GM21723 (cell line): ENCODE measurements around the gene FUT3.
"Not testable (repeated sequence)": the region's sequence is repeated elsewhere in the genome, so short reads cannot be mapped to it uniquely, and the experiment has no call there.

ENCODE experiments used
- ATAC-seq: cut with Tn5 transposase; IDR thresholded peaks from one replicate; pipeline ENCODE4 v1.9.1; 2021; ENCODE audit warnings: mild to moderate bottlenecking, moderate library complexity; ENCODE audit not compliant: unreplicated experiment

Gene FUT3

DNA sequence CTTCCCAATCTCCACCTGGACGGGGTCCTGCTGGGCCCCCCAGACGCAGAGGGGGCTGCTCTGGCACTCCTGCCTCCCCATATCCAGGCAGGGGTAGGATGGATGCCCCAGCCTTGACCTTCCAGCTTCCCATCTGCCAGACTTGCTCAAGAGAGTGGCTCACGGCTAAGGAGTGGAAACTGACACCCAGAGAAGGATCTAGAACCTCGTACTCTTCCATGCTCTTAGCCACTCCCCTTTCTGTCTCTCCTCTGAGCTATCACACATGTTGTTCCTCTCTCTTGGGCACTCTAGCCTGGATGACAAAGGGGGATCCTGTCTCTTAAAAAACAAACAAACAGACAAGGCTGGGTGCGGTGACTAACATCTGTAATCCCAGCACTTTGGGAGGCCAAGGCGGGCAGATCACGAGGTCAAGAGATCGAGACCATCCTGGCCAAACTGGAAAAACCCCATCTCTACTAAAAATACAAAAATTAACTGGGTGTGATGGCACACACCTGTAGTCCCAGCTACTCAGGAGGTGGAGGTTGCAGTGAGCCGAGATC, 31.2 kb upstream of the FUT3 start:
- no peak for ATAC-seq

GRCh38 chr19:5881543-5882299, 30.5 kb upstream of the FUT3 start:
- no peak for ATAC-seq

- no peak for ATAC-seq
Measured at GRCh38 chr19:5880604-5881078, 29.4 kb upstream of the FUT3 start.

- ATAC-seq, result no peak
Measured at GRCh38 chr19:5880196-5880595, 28.9 kb upstream of the FUT3 start.

DNA sequence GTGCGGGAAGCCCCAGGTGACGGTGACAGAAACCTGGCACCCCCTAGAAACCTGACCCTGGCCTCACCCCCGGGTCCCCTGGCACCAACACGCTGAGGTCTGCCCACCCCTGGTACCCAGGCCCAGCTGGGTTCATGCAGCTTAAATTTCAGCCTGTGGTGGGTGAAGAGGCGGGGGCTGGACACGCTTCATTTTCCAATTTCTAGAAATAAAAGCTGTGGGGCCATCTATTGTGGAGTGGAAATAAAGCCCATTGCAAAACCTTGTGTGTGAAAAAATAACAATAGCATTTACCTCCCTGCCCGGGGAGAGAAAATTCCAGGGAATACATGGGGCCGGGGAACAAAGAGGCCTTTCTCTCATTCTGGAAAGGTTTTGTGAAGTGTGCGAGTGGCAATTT, 26.6 kb upstream of the FUT3 start:
- no peak for ATAC-seq

DNA sequence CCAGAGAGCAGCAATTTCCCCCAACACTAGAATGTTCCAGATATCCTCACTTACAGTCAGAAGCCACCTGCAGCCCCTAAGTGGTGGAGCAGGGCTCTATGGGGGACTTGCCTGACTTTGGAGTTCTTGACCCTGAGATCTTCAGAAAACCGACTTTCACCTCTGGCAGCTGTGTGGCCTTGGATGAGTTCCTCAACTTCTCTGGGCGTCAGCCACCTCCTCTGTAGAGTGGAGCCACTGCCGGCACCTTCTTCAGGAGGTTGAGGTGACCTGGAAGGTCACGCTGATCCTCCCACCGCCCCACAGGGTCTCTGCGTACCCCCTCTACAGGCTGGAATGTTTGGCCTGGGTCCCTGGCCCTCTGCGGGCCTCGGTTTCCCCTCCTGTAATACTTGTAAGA, 26.2 kb upstream of the FUT3 start:
- ATAC-seq, result no peak

DNA sequence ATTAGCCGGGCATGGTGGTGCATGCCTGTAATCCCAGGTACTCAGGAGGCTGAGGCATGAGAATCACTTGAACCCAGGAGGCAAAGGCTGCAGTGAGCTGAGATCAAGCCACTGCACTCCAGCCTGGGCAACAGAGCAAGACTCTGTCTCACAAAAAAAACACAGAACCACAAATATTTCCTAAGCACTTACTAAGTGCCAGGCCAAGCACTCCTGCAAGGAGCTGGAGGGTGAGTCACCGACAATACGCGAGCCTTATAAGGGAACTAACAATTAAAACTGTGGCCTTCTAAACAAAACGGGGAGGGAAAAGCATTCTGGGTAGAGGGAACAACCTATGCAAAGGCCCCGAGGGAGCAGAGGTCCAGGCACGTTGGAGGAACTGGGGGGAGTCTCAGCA, 23.2 kb upstream of the FUT3 start:
- not testable (repeated sequence) for ATAC-seq

DNA sequence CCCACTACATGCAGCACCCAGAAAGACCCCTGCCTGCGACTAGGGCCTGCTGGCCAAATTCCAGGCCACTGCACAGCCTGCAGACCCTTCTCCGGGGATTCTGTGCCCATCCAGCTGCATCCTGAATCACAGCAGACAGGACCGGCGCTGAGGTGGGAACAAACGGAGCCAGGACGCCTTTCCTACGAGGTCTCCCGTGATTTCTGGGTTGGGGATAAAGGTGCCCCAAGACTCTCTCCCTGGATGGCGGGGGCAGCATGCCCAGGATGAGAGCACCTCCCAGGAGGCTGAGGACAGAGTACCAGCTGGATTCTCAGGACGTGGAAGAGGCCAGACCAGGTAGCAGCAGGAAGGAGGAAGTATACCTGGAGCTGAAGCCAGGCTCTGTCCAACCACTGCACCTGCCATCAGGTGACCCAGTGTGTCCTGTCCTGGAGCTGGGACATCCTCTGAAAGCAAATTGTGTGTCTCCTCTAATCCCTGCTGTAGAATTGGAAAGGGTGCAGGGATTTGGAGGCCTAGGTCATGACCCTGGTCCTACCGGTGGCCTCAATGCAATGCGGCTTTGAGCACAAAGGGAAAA, 22.5 kb upstream of the FUT3 start:
- no peak for ATAC-seq

DNA sequence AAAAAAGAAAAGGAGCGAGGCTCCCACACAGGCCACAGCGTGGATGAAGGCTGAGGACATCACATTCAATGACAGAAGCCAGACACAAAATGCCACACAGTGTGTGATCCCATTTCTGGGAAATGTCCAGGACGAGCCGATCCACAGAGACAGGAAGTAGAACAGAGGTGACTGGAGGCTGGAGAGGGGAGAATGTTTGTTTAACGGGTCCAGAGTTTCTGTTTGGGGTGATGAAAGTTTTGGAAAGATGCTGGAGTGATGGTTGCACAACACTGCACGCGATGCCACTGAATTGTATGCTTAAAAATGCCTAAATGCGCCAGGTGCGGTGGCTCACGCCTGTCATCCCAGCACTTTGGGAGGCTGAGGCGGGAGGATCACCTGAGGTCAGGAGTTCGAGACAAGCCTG, 19.7 kb upstream of the FUT3 start:
- no peak for ATAC-seq

DNA sequence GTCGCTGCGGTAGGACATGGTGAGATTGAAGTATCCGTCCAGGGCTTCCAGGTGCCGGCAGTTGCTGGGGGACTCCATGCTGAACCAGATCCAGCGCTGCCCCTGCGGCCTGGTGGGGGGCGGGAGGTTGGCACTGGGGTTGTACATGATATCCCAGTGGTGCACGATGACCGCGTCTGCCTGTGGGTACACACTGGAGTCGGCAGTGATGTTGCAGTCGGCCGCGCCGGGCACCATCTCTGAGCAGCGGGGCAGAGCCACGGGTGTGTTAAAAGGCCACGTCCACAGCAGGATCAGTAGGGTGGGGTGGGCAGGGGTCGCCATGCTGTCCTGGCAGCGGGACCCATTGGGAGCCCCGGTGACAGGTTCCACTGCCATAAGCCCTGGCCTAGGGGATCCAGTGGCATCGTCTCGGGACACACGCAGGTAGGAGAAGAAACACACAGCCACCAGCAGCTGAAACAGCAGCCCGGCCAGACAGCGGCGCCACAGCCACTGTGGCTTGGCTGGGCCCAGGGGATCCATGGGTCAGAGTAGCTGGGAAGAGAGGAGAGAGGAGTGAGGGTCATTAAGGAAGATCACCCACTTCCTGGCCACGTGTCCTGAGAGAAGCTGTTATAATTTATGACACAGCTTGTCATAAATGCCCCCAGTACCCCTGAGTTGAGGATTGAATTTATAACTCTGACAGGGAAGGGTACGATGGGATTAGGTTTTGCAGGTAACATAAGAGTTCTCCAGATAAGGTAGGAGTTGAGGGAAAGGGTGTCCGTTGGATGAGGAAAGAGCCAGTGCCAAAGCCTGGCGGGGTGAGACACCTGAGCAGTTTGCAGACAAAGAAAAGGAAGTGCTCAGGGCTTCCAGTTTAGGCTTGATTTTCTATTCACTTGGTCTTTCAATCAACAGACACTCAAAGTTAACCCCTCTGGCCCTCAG, 16.2 kb upstream of the FUT3 start:
- ATAC-seq, result no peak

- no peak for ATAC-seq
Measured at GRCh38 chr19:5865772-5866171, 14.5 kb upstream of the FUT3 start.

DNA sequence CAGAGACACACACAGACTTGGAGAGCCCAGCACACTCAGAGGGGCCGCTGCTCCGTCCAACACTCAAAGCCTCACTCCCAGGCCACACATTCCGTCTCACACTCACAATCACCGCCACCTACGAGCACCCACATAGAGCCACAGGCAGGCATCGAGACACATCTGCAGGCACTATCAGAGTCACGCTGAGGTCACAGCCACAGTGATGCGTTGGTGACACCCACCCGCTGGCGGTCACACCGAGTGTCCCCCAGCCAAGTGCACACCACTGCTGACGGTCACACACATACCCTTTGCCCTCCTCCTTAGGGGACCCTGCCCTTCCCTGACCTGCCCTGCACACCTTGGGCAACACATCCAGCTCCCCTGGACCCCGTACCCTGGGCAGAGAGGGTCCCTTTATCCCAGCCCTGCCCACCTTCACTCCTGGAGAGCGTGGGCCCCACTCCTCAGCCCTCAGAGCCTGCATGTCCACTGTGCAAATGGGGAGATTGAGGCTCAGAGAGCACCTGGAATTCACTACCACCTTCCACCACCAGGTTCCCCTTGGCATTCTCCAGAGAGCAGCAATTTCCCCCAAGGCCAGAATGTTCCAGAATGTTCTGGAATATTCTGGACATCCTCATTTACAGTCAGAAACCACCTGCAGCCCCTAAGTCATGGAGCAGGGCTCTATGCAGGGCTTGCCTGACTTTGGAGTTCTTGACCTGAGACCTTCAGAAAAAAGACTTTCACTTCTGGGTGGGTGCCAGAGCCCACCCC, 13.7 kb upstream of the FUT3 start:
- no peak for ATAC-seq

- ATAC-seq, result no peak
Measured at GRCh38 chr19:5864013-5864720, 12.9 kb upstream of the FUT3 start.

- ATAC-seq, result no peak
Measured at GRCh38 chr19:5863030-5863665, 11.9 kb upstream of the FUT3 start.

DNA sequence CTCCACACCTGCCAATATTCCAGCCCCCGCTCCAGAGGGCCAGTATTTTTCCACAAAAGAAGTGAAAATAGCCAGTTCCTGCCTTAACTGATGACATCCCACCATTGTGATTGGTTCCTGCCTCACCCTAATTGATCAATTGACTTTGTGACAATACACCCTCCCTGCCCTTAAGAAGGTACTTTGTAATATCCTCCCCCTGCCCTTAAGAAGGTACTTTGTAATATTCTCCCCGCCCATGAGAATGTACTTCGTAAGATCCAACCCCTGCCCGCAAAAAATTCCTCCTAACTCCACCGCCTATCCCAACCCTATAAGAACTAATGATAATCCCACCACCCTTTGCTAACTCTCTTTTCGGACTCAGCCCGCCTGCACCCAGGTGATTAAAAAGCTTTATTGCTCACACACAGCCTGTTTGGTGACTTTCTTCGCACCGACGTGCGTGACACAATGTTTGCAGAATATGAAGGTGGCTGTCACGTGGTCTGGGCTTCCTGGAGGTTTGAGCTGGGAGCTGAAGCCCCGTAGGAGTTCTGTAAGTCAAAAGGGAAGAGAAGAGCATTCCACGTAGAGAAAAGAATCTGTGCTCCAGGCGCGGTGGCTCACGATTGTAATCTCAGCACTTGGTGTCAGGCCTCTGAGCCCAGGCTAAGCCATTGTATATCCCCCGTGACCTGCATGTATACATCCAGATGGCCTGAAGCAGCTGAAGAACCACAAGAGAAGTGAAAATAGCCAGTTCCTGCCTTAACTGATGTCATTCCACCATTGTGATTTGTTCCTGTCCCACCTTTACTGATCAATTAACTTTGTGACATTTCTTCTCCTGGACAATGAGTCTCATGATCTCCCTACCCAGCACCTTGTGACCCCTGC, 6.2 kb upstream of the FUT3 start:
- ATAC-seq, result no peak

DNA sequence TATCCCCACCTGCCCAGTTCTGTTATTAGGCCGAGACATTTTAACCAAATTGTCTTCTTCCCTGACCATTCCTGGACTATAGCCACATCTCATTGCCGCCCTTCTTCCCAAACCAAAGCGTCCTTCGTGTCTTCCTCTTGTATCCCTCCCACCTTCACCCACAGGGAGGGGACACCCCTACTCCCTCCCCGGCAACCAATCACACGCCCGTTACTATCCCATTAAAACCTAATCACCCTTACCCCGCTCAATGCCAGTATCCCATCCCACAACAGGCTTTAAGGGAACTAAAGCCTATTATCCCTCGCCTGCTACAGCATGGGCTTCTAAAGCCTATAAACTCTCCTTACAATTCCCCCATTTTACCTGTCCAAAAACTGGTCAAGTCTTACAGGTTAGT, 3.9 kb upstream of the FUT3 start:
- ATAC-seq, result not testable (repeated sequence)

- not testable (repeated sequence) for ATAC-seq
Measured at GRCh38 chr19:5854121-5854520, 2.9 kb upstream of the FUT3 start.

- ATAC-seq, result no peak
Measured at GRCh38 chr19:5850743-5851293, 431 bp downstream of the FUT3 start.
